H1 (cell line): ENCODE data around the gene WNT3A. TPM values are rescaled to one million over a fixed set of nuclear protein-coding genes. Genes with fewer than 3 reads are reported as not detected.

ENCODE experiments used
- CTCF ChIA-PET: fragments of 300-600 bp; sonication (Branson Sonifier 250); formaldehyde crosslinking; loops from one replicate; lab custom pipeline; 2021; ENCODE audit not compliant: partially characterized antibody; lab: Charles Lee
- POLR2A ChIA-PET: fragments of 300-600 bp; sonication (Branson Sonifier 250); formaldehyde crosslinking; loops from one replicate; lab custom pipeline; 2021; ENCODE audit warnings: inconsistent platforms; ENCODE audit not compliant: partially characterized antibody; lab: Charles Lee
- DNase-seq, 2 experiments: peaks; one replicate each; pipeline versions ENCODE4 v3.0.0 to v3.0.0-alpha.2; 2010 to 2022; ENCODE audit warnings: low spot score in 2 of 2, low read depth in 1 of 2, mixed read lengths in 1 of 2
- FAIRE-seq: peaks from 2 replicates; lab custom pipeline; 2011; peaks lifted over from hg19 to GRCh38; lab: Jason Lieb, UNC
- H2AFZ ChIP-seq: 2 replicates; pipeline ENCODE4 v1.8.1; 2012; ENCODE audit warnings: low read length, inconsistent platforms
- H2AK5ac ChIP-seq: 2 replicates; pipeline ENCODE4 v1.6.1; 2013; ENCODE audit warnings: low read depth, low read length
- H2BK120ac ChIP-seq: replicated peaks from 2 replicates; pipeline ENCODE3; 2013; ENCODE audit warnings: low read depth, low read length, inconsistent platforms
- H2BK12ac ChIP-seq: 2 replicates; pipeline ENCODE4 v1.6.1; 2013; ENCODE audit warnings: low read depth, low read length
- H2BK15ac ChIP-seq: 2 replicates; pipeline ENCODE4 v1.6.1; 2013; ENCODE audit warnings: low read length
- H2BK20ac ChIP-seq: 2 replicates; pipeline ENCODE4 v1.6.1; 2013; ENCODE audit warnings: low read length
- H2BK5ac ChIP-seq: 2 replicates; pipeline ENCODE4 v1.6.1; 2013; ENCODE audit warnings: low read depth, low read length
- H3K14ac ChIP-seq: 2 replicates; pipeline ENCODE4 v1.6.1; 2013; ENCODE audit warnings: inconsistent platforms; ENCODE audit not compliant: insufficient read length
- H3K18ac ChIP-seq: 2 replicates; pipeline ENCODE4 v1.6.1; 2013; ENCODE audit warnings: low read length; ENCODE audit errors: extremely low read depth
- H3K23ac ChIP-seq: 2 replicates; pipeline ENCODE4 v1.6.1; 2013; ENCODE audit warnings: inconsistent platforms; ENCODE audit not compliant: insufficient read length
- H3K23me2 ChIP-seq: 2 replicates; pipeline ENCODE4 v1.6.1; 2013; ENCODE audit warnings: low read depth, low read length
- H3K27ac ChIP-seq: 2 replicates; pipeline ENCODE4 v1.6.1; 2011; ENCODE audit warnings: low read depth, low read length, inconsistent platforms
- H3K27me3 ChIP-seq, 4 experiments: replicated peaks in 1 of 4; 1 replicate in 1 of 4; 2 replicates in 3 of 4; pipeline versions ENCODE4 v1.6.1 to v1.8.1; 2011 to 2013; ENCODE audit warnings: low read length in 3 of 4, mild to moderate bottlenecking in 3 of 4, inconsistent platforms in 2 of 4, mixed read lengths in 2 of 4, moderate library complexity in 1 of 4; ENCODE audit not compliant: control insufficient read depth in 3 of 4, insufficient read depth in 3 of 4; ENCODE audit errors: extremely low read depth in 1 of 4
- H3K36me3 ChIP-seq, 4 experiments: 2 replicates each; pipeline versions ENCODE4 v1.6.1 to v1.8.1; 2011 to 2013; ENCODE audit warnings: mild to moderate bottlenecking in 4 of 4, low read length in 3 of 4, moderate library complexity in 2 of 4, control low read depth in 1 of 4, inconsistent platforms in 1 of 4; ENCODE audit not compliant: insufficient read depth in 4 of 4, control insufficient read depth in 2 of 4
- H3K4ac ChIP-seq: replicated peaks from 2 replicates; pipeline ENCODE3; 2013; ENCODE audit warnings: low read length, low read depth, mixed read lengths, inconsistent platforms; ENCODE audit not compliant: insufficient read length
- H3K4me1 ChIP-seq, 4 experiments: replicated peaks in 1 of 4; 1 replicate in 1 of 4; 2 replicates in 3 of 4; pipeline versions ENCODE4 v1.6.1 to v1.8.1; 2011 to 2013; ENCODE audit warnings: low read length in 3 of 4, inconsistent platforms in 2 of 4, mixed read lengths in 1 of 4; ENCODE audit not compliant: insufficient read depth in 4 of 4, control insufficient read depth in 3 of 4
- H3K4me2 ChIP-seq, 2 experiments: 2 replicates each; pipeline versions ENCODE4 v1.6.1 to v1.8.1; 2011 to 2013; ENCODE audit warnings: low read depth in 2 of 2, low read length in 2 of 2, control low read depth in 1 of 2, inconsistent platforms in 1 of 2, mild to moderate bottlenecking in 1 of 2; ENCODE audit not compliant: insufficient read depth in 1 of 2
- H3K4me3 ChIP-seq, 4 experiments: fragments of 200-600, 300-600 bp in 1 of 4; sonication (generic), shearing (Covaris generic), sonication (Bioruptor Twin) in 1 of 4; 2 replicates each; pipeline versions ENCODE4 v1.5.1 to v1.8.1; 2011 to 2016; ENCODE audit warnings: low read length in 4 of 4, low read depth in 3 of 4, control low read depth in 2 of 4, inconsistent platforms in 2 of 4, mild to moderate bottlenecking in 2 of 4, mixed read lengths in 1 of 4, moderate library complexity in 1 of 4; ENCODE audit not compliant: insufficient read depth in 2 of 4; ENCODE audit errors: extremely low read depth in 1 of 4
- H3K56ac ChIP-seq: replicated peaks from 2 replicates; pipeline ENCODE3; 2013; ENCODE audit warnings: low read depth, mild to moderate bottlenecking, mixed read lengths, low read length, inconsistent platforms; ENCODE audit not compliant: insufficient read length
- H3K79me1 ChIP-seq: 2 replicates; pipeline ENCODE4 v1.6.1; 2013; ENCODE audit warnings: low read depth, low read length, control low read depth
- H3K79me2 ChIP-seq, 2 experiments: 2 replicates each; pipeline versions ENCODE4 v1.6.1 to v1.8.1; 2012 to 2013; ENCODE audit warnings: low read length in 2 of 2, mild to moderate bottlenecking in 2 of 2, inconsistent platforms in 1 of 2; ENCODE audit not compliant: insufficient read depth in 2 of 2, control insufficient read depth in 1 of 2
- H3K9ac ChIP-seq, 4 experiments: replicated peaks in 1 of 4; 1 replicate in 1 of 4; 2 replicates in 3 of 4; pipeline versions ENCODE4 v1.6.1 to v1.8.1; 2011 to 2013; ENCODE audit warnings: low read depth in 3 of 4, low read length in 3 of 4, control low read depth in 2 of 4, mild to moderate bottlenecking in 2 of 4, moderate library complexity in 2 of 4, inconsistent platforms in 1 of 4; ENCODE audit errors: extremely low read depth in 1 of 4
- H3K9me3 ChIP-seq, 2 experiments: 2 replicates each; pipeline versions ENCODE4 v1.6.1 to v1.8.1; 2012 to 2013; ENCODE audit warnings: mild to moderate bottlenecking in 2 of 2, moderate library complexity in 2 of 2, control low read depth in 1 of 2, inconsistent platforms in 1 of 2, low read depth in 1 of 2, low read length in 1 of 2, mixed read lengths in 1 of 2; ENCODE audit not compliant: insufficient read depth in 2 of 2
- H4K20me1 ChIP-seq, 2 experiments: replicated peaks in 1 of 2; 2 replicates each; pipeline versions ENCODE3 to v1.8.1; 2011 to 2013; ENCODE audit warnings: inconsistent platforms in 2 of 2, low read length in 2 of 2, mild to moderate bottlenecking in 1 of 2; ENCODE audit not compliant: insufficient read depth in 2 of 2, control insufficient read depth in 1 of 2
- H4K5ac ChIP-seq: 2 replicates; pipeline ENCODE4 v1.6.1; 2013; ENCODE audit warnings: low read length, low read depth, mixed read lengths, inconsistent platforms; ENCODE audit not compliant: insufficient read length
- H4K8ac ChIP-seq: 2 replicates; pipeline ENCODE4 v1.8.0; 2013; ENCODE audit warnings: mild to moderate bottlenecking, moderate library complexity, low read length, inconsistent platforms; ENCODE audit not compliant: insufficient read depth; ENCODE audit errors: extremely low read depth
- H4K91ac ChIP-seq: replicated peaks from 2 replicates; pipeline ENCODE3; 2013; ENCODE audit warnings: low read length, mixed read lengths, inconsistent platforms; ENCODE audit not compliant: insufficient read length
- BACH1 ChIP-seq: IDR thresholded peaks from 2 replicates; pipeline ENCODE4 v1.6.1; 2012; ENCODE audit warnings: low read length, improper control_type of control experiment
- CHD1 ChIP-seq: IDR thresholded peaks from 2 replicates; pipeline ENCODE4 v1.6.1; 2012; ENCODE audit warnings: low read depth, low read length, improper control_type of control experiment
- E2F6 ChIP-seq: IDR thresholded peaks from 2 replicates; pipeline ENCODE4 v1.6.1; 2012; ENCODE audit warnings: inconsistent platforms
- EP300 ChIP-seq, 2 experiments: IDR thresholded peaks; 1 replicate in 1 of 2; 2 replicates in 1 of 2; pipeline ENCODE4 v1.6.1; 2011 to 2012; ENCODE audit warnings: low read depth in 2 of 2, low read length in 2 of 2, mild to moderate bottlenecking in 2 of 2, borderline replicate concordance in 1 of 2, inconsistent platforms in 1 of 2, moderate library complexity in 1 of 2
- NRF1 ChIP-seq: IDR thresholded peaks from 2 replicates; pipeline ENCODE4 v1.6.1; 2011; ENCODE audit warnings: mild to moderate bottlenecking, low read depth, low read length, improper control_type of control experiment
- POLR2AphosphoS5 ChIP-seq: IDR thresholded peaks from 2 replicates; pipeline ENCODE4 v1.6.1; 2011; ENCODE audit warnings: low read depth, low read length
- WGBS, 2 experiments: shearing (Covaris generic) in 1 of 2; methylation state at CpG; one replicate each; pipeline versions ENCODE4 v1.1.6 to v1.1.7; 2013 to 2015; ENCODE audit warnings: low lambda C conversion rate in 2 of 2, mixed read lengths in 2 of 2, inconsistent platforms in 1 of 2, low coverage in 1 of 2, missing lambda C conversion rate in 1 of 2; ENCODE audit not compliant: insufficient replicate concordance in 2 of 2, insufficient coverage in 1 of 2, insufficient read length in 1 of 2; ENCODE audit errors: extremely low coverage in 1 of 2, missing lambda C conversion rate in 1 of 2; 5-methylcytosine and 5-hydroxymethylcytosine counted together
- polyA plus RNA-seq, 7 experiments: library from polyadenylated mRNA; depleted of rRNA in 3 of 7; stranded (reverse) in 5 of 7; unstranded in 2 of 7; fragments of >200 nt in 5 of 7; fragments of 200-250 nt in 2 of 7; gene quantifications; 1 replicate in 5 of 7; 2 replicates in 1 of 7; 4 replicates in 1 of 7; pipeline versions ENCODE4 v1.2.1 to v1.2.3, GENCODE V29; 2011 to 2013; ENCODE audit warnings: missing spikeins in 2 of 7, mixed read lengths in 2 of 7
- total RNA-seq: library from RNA; stranded (reverse); fragmentation: NEBNext Ultra II Directional; extraction: Animal tissue kit (Norgen Biotek cat#: 25700); gene quantifications from 2 replicates; pipeline ENCODE4 v1.2.1, GENCODE V29; 2021

The WNT3A gene
- total and polyA plus RNA-seq, 2 of the 8 experiments (the other 6 are each of a cell fraction or from before 2014, with no cell fraction given), result 0.08 to 0.19 TPM

GRCh38 chr1:228087771-228088251 lies 81.0 kb downstream of the WNT3A start:
- no peak overlapping the region; the same call in 1 of the 2 replicates for H4K8ac ChIP-seq
- no peak for FAIRE-seq

More at GRCh38 chr1:228087771-228088251, 81.0 kb downstream of the WNT3A start:
- Histone ChIP-seq H3K14ac (no peak overlapping the region), H2BK5ac (no peak overlapping the region), H2AK5ac (no peak overlapping the region), H2AFZ (no peak overlapping the region), H3K4me2 (no peak overlapping the region), H3K18ac (no peak overlapping the region), H3K36me3 (no peaks in the 10 kb centered on the region), H2BK12ac (no peak overlapping the region), H3K23ac (no peak overlapping the region), H4K20me1 (peaks cover 63 to 84% of the 10 kb centered on the region in 2 experiments), H3K23me2 (peaks cover 10% of the 10 kb centered on the region), H4K5ac (no peak overlapping the region), H3K4me1 (peaks cover 4 to 15% (median 10%) of the 10 kb centered on the region in 4 experiments), H3K4ac (no peak overlapping the region), H3K79me2 (peaks cover 98 to 100% of the 10 kb centered on the region in 2 experiments), H3K27me3 (no peaks in the 10 kb centered on the region), H2BK20ac (no peak overlapping the region), H3K9ac (no peak overlapping the region), H2BK120ac (no peak overlapping the region), H3K4me3 (no peak overlapping the region), H2BK15ac (no peak overlapping the region), H3K56ac (no peak overlapping the region), H3K9me3 (no peaks in the 10 kb centered on the region), H4K91ac (no peak overlapping the region), H3K79me1 (peaks cover 42% of the 10 kb centered on the region), H3K27ac (no peak overlapping the region)
- ChIA-PET POLR2A (interaction anchor here (0.9 to 7.1 kb wide), 2 partner anchors 10 to 12 kb away, joined by 3 to 53 read pairs; no protein-coding TSS in a partner anchor), CTCF (interaction anchor here (0.7 to 1.3 kb wide), 2 partner anchors 70 to 84 kb away, joined by 3 read pairs; no protein-coding TSS in a partner anchor)
- WGBS, 2 experiments, result 87% methylated on average over 7 of the region's 7 CpGs; no CpG with 5 or more reads in 1 of the 2 experiments
- no peak for TF ChIP-seq E2F6
- no peak for TF ChIP-seq BACH1
- TF ChIP-seq EP300 (IDR thresholded peaks at IDR 0.05; ENCODE audit: borderline replicate concordance in 1 of 2, low read depth in 2 of 2, low read length in 2 of 2), result no peak
- peak; percentile 16; the same call in 1 of the 2 replicates for TF ChIP-seq POLR2AphosphoS5
- TF ChIP-seq NRF1, result no peak
- no peak for TF ChIP-seq CHD1
- DNase-seq, result no peak
